GM21786 (cell line): ENCODE measurements around the gene AK3.
"Not testable (repeated sequence)": the region's sequence is repeated elsewhere in the genome, so short reads cannot be mapped to it uniquely, and the experiment has no call there.

Source experiments
- ATAC-seq: cut with Tn5 transposase; IDR thresholded peaks from one replicate; pipeline ENCODE4 v1.9.1; 2021; ENCODE audit not compliant: unreplicated experiment

Gene AK3

DNA sequence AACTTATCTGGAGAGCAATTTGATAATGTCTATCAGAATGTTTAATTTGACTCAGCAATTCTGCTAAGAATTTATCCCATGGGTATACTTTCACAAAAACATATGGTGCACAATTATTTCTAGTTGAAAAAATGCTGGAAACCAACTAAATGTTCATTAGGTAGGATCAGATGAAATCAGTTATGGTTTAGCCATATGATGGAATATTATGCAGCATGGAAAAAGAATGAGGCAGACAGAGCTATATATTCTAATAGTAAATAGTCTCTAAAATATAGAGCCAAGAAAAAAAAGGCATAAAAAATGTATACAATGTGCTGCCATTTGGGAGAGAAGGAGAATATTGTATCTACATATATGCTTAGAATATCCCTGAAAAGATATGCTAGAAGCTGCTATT, 71.1 kb downstream of the AK3 start:
- no peak for ATAC-seq

DNA sequence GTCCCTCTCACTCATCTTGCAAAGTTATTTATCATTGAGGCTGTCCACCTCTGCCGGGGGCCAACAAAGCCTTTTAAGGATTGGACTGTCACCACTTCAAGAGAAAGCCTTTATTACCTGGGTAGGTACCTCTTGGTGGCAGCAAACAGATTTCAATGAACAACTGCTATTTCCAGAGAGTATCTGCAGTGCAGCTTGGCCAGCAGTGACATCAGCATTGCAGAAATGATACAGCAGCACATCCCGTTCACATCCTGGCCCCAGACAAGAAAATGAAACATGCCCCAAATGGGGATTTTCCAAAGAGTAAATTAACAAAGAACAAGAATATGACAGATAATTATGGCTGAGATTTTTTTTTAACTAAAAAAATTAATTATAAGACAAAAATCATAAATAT, 72.4 kb downstream of the AK3 start:
- ATAC-seq = no peak

GRCh38 chr9:4667681-4668080, 73.3 kb downstream of the AK3 start:
- ATAC-seq = no peak

- peak; percentile 37 for ATAC-seq
Observed at GRCh38 chr9:4666042-4666699, 74.8 kb downstream of the AK3 start, which contains the start of gene SPATA6L. Gene SPATA6L, minus strand, starts transcription at chr9:4666480. Its CDS starts 230 bp downstream, at chr9:4666250.

DNA sequence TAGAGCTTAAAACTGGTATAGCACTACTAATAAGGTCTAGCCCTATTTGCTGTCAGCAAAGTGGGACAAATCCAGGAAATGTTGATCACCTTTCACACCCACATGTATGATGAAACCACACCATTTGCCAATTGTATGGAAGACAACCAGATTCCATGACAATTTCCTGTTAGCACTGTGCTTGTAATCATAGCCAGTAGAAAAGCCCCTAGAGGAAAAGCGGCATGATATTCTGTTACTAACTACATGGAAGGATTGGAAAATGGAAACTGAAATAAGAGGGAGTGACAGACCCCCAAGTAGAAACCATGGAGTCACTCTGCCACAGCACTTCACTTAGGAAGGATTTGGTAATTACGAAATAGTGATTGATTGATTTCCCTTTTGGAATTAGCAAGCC, 75.6 kb downstream of the AK3 start:
- no peak for ATAC-seq

GRCh38 chr9:4663956-4664355, 77.0 kb downstream of the AK3 start:
- ATAC-seq = no peak

DNA sequence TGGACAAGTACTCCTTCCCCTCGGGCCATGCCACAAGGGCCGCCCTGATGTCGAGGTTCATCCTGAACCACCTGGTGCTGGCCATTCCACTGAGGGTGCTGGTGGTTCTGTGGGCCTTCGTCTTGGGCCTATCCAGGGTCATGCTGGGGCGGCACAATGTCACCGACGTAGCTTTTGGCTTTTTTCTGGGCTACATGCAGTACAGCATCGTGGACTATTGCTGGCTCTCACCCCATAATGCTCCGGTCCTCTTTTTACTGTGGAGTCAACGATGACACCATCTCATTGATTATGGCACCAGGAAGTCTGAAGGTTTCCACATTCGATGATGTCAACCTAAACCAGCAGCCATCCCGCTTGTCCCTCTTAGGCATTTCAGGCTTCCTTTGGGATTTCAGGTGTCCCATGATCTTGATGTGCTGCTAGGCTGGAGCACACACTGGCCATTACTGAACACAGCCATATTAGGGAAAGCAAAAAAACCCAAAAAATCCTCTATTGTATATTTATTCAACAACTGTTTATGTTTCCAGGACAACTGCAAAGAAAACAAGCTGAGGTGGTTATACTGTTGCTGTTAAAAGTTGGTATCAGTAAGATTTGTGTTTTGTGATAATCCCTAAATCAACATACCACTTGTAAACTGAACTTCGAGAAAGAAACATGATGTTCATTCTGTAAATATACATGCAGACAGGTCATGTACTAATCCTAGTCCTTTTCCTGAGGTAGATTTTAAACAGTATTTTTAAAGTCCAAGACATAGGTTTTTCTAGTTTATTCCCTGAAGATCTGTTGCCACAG, 77.8 kb downstream of the AK3 start:
- no peak for ATAC-seq

DNA sequence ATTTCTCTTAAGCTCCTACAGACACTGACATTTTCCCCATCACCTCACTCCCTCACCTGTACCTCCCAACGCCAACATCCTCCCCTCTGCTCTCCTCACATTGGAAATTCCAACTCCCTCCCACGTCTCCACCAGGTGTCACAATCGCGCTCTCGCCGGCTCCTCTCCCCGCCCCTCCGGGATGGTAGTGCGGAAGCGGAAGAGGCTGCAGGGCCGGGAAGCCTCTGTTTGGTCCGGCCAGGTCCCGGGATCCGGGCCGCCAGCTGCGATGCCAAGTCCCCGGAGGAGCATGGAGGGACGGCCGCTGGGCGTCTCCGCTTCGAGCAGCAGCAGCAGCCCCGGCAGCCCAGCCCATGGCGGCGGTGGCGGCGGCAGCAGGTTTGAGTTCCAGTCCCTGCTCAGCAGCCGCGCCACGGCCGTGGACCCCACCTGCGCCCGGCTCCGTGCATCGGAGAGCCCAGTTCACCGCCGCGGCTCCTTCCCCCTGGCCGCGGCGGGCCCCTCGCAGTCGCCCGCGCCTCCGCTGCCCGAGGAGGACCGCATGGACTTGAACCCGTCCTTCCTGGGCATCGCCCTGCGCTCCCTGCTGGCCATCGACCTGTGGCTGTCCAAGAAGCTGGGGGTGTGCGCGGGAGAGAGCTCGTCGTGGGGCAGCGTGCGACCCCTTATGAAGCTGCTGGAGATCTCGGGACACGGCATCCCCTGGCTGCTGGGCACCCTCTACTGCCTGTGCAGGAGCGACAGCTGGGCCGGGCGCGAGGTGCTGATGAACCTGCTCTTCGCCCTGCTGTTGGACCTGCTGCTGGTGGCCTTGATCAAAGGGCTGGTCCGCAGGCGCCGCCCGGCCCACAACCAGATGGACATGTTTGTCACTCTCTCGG, 78.7 kb downstream of the AK3 start, which contains the start of gene PLPP6:
Gene PLPP6, plus strand, starts transcription at position 187 of the 881 bp plus-strand sequence. Its CDS starts 82 bp downstream, at position 269.
- ATAC-seq = peak; percentile 84

- ATAC-seq = peak; percentile 2
Observed at GRCh38 chr9:4661611-4662010, 79.4 kb downstream of the AK3 start.

- ATAC-seq = no peak
Observed at GRCh38 chr9:4661165-4661564, 79.8 kb downstream of the AK3 start.

- not testable (repeated sequence) for ATAC-seq
Observed at GRCh38 chr9:4660665-4661064, 80.3 kb downstream of the AK3 start.
